HEK293T (cell line): ENCODE data around the gene DCANP1.

Source experiments
- CTCF ChIA-PET: fragments of 350-600 bp; formaldehyde crosslinking; extraction: SDS; loops from one replicate; lab custom pipeline; 2021; ENCODE audit warnings: antibody characterized with exemption, inconsistent platforms; lab: Yijun Ruan, JAX
- POLR2A ChIA-PET: fragments of 350-600 bp; formaldehyde crosslinking; extraction: SDS; loops from one replicate; lab custom pipeline; 2020; ENCODE audit warnings: antibody characterized with exemption, inconsistent platforms; lab: Yijun Ruan, JAX
- DNase-seq: peaks from one replicate; pipeline ENCODE4 v3.0.0; 2012; ENCODE audit warnings: mixed read lengths; ENCODE audit errors: extremely low spot score
- ARNT ChIP-seq: fragments of 450-650 bp; IDR thresholded peaks from 2 replicates; pipeline ENCODE4 v1.6.1; 2017; ENCODE audit warnings: mild to moderate bottlenecking
- BHLHE40 ChIP-seq: fragments of 450-650 bp; IDR thresholded peaks from 2 replicates; pipeline ENCODE4 v1.6.1; 2016; ENCODE audit warnings: mild to moderate bottlenecking, moderate library complexity, borderline replicate concordance
- CTBP1 ChIP-seq: fragments of 450-650 bp; IDR thresholded peaks from 2 replicates; pipeline ENCODE4 v1.6.1; 2016; ENCODE audit warnings: borderline replicate concordance
- ELF4 ChIP-seq: fragments of 450-650 bp; IDR thresholded peaks from 2 replicates; pipeline ENCODE4 v1.6.1; 2017; ENCODE audit warnings: antibody characterized with exemption
- FOXA1 ChIP-seq: fragments of 450-650 bp; IDR thresholded peaks from 2 replicates; pipeline ENCODE4 v1.6.1; 2016; ENCODE audit warnings: mild to moderate bottlenecking
- FOXK2 ChIP-seq: fragments of 450-650 bp; IDR thresholded peaks from 2 replicates; pipeline ENCODE4 v1.6.1; 2016; ENCODE audit warnings: mild to moderate bottlenecking
- FOXM1 ChIP-seq: fragments of 450-650 bp; IDR thresholded peaks from 2 replicates; pipeline ENCODE4 v1.6.1; 2017; ENCODE audit warnings: mild to moderate bottlenecking, borderline replicate concordance
- HDGF ChIP-seq: fragments of 450-650 bp; IDR thresholded peaks from 2 replicates; pipeline ENCODE4 v1.6.1; 2017; ENCODE audit warnings: antibody characterized with exemption, borderline replicate concordance
- L3MBTL2 ChIP-seq: fragments of 450-650 bp; conservative IDR thresholded peaks from 2 replicates; pipeline ENCODE4 v1.6.1; 2016; ENCODE audit warnings: mild to moderate bottlenecking
- LEF1 ChIP-seq: fragments of 450-650 bp; IDR thresholded peaks from 2 replicates; pipeline ENCODE4 v1.6.1; 2017; ENCODE audit warnings: mild to moderate bottlenecking, borderline replicate concordance
- NFRKB ChIP-seq: fragments of 450-650 bp; IDR thresholded peaks from 2 replicates; pipeline ENCODE4 v1.6.1; 2016; ENCODE audit warnings: mild to moderate bottlenecking, moderate library complexity
- SP1 ChIP-seq: fragments of 450-650 bp; IDR thresholded peaks from 2 replicates; pipeline ENCODE4 v1.6.1; 2017
- SUZ12 ChIP-seq: fragments of 450-650 bp; IDR thresholded peaks from 2 replicates; pipeline ENCODE4 v1.6.1; 2016; ENCODE audit warnings: mild to moderate bottlenecking
- TARDBP ChIP-seq: fragments of 450-650 bp; IDR thresholded peaks from 2 replicates; pipeline ENCODE4 v1.6.1; 2016
- ZNF384 ChIP-seq: fragments of 450-650 bp; IDR thresholded peaks from 2 replicates; pipeline ENCODE4 v1.6.1; 2016
- TF ChIP-seq, protein P1 (sequence below): fragments of 450-650 bp; IDR thresholded peaks from 2 replicates; pipeline ENCODE4 v1.6.1; 2016

DCANP1 gene

DNA sequence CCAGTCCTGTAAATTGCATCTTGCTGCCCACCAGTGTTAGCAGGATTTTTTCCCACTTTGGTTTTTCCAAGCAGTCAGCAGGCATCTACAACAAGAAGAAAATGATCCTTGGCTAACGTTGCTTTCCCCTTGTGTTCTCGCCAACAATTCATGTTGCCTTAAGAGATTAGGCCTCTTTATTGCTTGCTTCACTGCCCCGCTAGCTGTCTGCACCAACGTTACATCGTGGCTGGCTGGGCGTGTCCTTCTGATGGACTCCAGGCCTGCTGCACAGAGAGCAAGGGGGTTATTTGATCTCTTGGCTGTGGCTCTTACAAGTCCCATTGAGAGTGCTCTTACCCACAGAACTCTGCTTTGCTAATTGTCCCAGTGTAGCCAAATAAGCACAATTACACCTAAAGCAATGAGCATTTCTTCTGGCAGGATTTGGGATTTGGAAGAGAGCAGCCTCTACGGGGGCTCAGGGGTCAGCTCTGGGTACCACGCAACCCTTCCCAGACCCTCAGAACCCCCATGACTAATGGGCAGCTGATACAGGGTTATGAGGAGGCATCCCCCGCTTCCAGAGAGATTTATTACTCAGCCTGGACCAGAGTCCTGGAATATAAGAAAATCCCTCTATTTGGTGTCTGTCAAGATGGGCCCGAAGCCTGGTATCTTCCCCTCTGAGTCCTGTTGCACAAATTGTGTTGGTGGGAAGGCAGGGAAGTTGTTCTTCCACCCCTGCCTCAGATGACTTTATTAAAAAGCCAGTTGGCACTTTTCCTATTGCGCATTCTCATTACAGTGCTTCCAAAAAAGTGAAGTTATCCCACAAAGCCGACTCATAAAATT lies 17.6 kb downstream of the DCANP1 start:
- ChIA-PET POLR2A (no interaction called here), CTCF (no interaction called here)
- no peak for DNase-seq
- TF ChIP-seq BHLHE40 (no peak), FOXA1 (no peak), ARNT (no peak), NFRKB (no peak), FOXM1 (no peak), ZNF384 (no peak), LEF1 (no peak), HDGF (no peak), CTBP1 (no peak), L3MBTL2 (no peak), ELF4 (no peak), TARDBP (no peak), FOXK2 (no peak), SP1 (no peak), SUZ12 (no peak)
- TF ChIP-seq, protein P1, sequence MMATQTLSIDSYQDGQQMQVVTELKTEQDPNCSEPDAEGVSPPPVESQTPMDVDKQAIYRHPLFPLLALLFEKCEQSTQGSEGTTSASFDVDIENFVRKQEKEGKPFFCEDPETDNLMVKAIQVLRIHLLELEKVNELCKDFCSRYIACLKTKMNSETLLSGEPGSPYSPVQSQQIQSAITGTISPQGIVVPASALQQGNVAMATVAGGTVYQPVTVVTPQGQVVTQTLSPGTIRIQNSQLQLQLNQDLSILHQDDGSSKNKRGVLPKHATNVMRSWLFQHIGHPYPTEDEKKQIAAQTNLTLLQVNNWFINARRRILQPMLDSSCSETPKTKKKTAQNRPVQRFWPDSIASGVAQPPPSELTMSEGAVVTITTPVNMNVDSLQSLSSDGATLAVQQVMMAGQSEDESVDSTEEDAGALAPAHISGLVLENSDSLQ, result no peak

GRCh38 chr5:135428586-135428985 lies 18.6 kb downstream of the DCANP1 start:
- ChIA-PET CTCF (no interaction called here), POLR2A (no interaction called here)
- TF ChIP-seq, protein P1, result no peak
- TF ChIP-seq FOXK2, result no peak
- TF ChIP-seq SP1, result no peak
- no peak for TF ChIP-seq BHLHE40
- no peak for TF ChIP-seq FOXM1
- TF ChIP-seq HDGF, result no peak
- no peak for TF ChIP-seq LEF1
- TF ChIP-seq CTBP1, result no peak
- DNase-seq, result no peak

- ChIA-PET POLR2A (interaction anchor here (1.3 kb wide), 1 partner anchor 25 kb away, joined by 3 read pairs; no protein-coding TSS in a partner anchor), CTCF (interaction anchor here (0.6 to 3.0 kb wide), 16 partner anchors 10 to 182 kb away, joined by 3 to 17 read pairs (median 4); partner anchors contain the start of gene MACROH2A1)
- peak; percentile 62 for DNase-seq
- TF ChIP-seq CTBP1 (no peak), SP1 (no peak), L3MBTL2 (no peak), ARNT (no peak), NFRKB (no peak), FOXK2 (0 out of 2 replicates have a peak, but pooled peaks have one; percentile 58)
- TF ChIP-seq, protein P1, result peak; percentile 66
Measured at GRCh38 chr5:135426102-135427082, 20.8 kb downstream of the DCANP1 start.

DNA sequence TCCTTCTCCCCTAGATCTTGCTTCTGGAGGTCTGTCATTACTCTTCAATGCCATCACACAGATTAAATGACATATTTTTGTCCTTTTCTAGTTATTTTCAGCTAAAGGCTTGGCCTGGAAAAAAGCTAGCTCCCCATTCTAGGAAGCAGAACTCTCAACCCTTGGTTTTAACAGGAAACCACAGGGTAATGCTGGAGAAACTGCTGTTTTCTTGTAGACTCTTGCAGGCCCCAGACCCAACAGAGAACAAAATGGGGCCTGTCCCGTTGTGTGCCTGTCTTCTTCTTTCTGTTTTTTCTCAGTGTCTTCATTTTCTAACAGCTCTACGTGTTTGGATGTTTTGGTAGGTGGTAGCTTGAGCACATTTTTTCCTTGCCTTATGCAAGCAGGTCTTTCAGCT lies 21.5 kb downstream of the DCANP1 start:
- ChIA-PET POLR2A (interaction anchor here (1.3 kb wide), 1 partner anchor 25 kb away, joined by 3 read pairs; no protein-coding TSS in a partner anchor), CTCF (interaction anchor here (0.6 to 3.0 kb wide), 15 partner anchors 11 to 181 kb away, joined by 3 to 17 read pairs (median 4); partner anchors contain the start of gene MACROH2A1)
- DNase-seq, result no peak
- no peak for TF ChIP-seq FOXK2
- TF ChIP-seq LEF1, result no peak
- TF ChIP-seq NFRKB, result no peak
- no peak for TF ChIP-seq ZNF384
- no peak for TF ChIP-seq ELF4
- TF ChIP-seq BHLHE40, result no peak
- TF ChIP-seq L3MBTL2, result no peak
- no peak for TF ChIP-seq TARDBP
- TF ChIP-seq CTBP1, result no peak
- no peak for TF ChIP-seq FOXA1
- TF ChIP-seq, protein P1, result no peak
- TF ChIP-seq HDGF, result no peak
- no peak for TF ChIP-seq SP1
- TF ChIP-seq ARNT, result no peak
- no peak for TF ChIP-seq FOXM1
- TF ChIP-seq SUZ12, result no peak
